CD4-positive, alpha-beta T cell treated with Interleukin-4 for 1 hour (primary cell): ENCODE results near the gene GATA1.
A peak's percentile ranks its signal among the peaks of the same experiment; 100 is the strongest.

Experiments used
- DNase-seq, 2 donors: peaks; one replicate each; pipeline ENCODE4 v3.0.0-alpha.2; 2020 to 2022

The GATA1 gene

DNA sequence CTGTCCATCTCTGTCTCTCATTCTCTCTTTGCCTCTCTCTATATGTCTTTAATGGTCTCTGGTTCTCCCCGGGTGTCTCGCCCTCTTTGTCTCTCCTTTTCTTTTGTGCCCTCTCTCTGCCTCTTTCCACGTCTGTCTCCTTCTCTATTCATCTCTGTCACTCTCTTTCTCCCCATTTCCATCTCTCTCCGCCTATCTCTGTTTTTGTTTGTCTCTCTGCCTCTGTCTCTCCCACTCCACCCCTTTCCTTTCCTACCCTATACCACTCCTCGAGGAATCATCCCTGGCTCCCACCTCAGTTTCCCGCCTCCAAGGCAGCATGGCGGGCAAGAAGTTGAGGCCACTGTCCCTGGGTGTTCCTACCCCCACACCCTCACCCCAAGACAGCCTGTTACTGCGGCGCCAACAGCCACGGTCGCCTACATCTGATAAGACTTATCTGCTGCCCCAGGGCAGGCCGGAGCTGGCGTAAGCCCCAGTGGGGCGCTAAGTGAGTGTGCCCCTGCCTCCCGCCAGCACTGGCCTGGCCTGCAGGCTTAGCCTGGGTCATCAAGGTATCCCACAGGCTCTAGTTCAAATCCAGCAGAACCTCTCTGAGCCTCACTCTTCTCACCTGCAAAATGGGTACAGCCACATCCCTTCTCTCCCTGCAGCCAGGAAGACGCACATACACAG is 713 bp upstream of the GATA1 start:
- no peak for DNase-seq

DNA sequence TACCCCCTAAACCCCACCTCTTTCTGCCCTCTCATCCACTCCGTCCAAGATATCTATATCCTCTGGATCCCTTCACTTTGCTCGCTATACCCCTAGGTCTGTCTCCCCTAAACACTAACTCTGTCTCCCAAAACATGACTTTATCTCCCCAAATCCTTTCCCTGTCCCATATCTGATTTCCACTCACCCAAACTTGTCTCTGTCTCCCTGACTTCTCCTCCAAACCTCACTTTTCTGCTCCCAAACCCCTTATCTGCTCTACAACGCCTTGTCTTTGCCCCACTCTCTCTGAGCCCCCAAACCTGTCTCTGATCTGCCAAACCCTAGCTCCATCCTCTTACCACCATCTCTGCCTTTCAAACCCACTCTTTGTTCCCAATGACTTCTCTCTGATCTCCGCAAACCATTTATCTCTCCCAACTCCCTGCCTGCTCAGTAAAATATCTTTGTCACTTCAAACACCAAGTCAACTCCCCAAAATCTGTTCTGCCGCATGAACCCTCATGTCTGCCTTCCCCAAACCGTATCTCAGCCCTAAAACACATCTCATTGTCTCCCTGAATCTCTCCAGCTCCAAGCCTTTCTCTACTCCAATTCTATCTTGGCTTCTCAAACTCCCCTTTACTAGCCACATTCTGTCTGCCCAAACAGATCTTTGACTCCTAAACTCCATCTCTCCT is 575 bp downstream of the GATA1 start:
- no peak for DNase-seq

DNA sequence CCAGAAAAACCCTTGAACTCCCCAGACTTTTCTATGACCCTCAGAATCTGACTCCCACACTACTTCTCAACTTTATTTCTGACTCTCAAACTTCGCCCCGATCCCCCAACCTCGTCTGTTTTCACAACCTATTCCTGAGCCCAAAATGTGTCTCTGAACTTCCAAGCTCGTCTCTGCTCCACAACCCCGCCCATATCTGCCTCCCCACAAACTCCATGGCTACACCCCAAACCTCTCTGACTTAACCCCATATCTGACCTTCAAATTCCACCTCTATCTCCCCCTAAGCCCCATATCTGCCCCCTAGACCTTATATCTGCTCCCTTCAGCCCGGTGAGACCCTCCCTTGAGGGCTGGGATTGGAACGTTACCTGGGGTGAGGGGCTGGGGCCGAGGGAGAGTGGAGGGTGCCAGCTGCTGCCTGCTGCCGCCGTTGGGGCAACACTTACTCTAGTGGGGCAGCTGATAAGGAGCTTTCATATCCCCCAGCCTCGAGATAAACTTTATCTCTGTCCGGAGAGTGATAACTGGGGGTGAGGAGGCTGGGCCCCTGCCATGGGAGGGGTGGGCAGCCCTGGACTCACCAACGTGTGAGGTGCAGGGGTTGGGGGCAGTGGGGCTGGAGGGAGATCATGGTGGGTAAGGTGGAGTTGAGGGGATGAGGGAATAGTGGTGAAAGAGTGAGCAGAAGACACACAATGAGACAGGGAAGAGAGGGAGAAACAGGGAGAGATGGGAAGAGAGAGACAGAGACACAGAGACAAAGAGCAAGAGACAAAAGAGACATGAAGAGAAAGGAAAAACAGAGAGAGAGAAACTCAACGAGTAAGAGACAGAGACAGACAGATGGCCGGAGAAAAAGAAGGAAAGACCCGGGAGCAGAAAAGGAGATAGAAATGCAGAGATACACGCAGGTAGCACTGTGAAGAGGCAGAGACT is 1.4 kb downstream of the GATA1 start:
- no peak for DNase-seq

DNA sequence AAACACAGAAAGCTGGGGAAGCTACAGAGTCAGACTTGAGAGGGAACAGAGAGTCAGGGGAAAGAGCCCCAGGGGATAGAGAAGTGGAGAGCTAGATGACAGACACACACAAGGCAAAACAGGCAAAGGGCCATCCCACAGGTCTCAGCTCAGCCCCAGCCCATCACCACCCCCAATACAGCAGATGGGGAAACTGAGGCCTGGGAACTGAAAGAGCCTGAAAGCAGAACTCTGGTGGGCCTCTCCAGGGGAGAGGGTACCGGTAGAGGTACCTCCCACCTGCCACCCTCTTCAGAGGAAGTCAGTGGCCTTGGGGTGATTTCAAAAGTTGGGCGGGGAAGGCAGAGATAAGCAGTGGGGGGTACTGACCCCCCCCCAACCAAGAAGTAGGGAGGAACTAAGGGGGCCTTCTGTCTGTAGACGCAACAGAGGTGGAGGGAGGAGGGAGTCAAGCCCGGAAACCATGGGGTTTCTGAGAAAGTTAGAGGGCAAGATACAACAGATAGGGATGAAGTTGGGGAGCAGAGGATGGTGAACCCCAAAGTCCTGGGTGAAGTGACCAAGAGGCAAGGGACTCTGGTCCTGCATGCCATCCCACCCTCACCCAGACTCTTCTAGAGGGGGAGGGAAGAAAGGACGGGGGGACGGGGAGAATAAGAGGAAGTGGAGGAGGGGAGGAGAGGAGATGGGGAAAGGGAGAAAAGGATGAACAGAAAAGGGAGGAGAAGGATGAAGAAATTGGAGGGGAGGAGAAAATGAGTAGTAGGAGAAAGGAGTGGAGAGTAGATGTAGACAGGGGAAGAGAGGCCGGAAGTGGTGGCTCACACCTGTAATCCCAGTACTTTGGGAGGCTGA is 3.2 kb downstream of the GATA1 start:
- DNase-seq, result peak; percentile 9 to 19

DNA sequence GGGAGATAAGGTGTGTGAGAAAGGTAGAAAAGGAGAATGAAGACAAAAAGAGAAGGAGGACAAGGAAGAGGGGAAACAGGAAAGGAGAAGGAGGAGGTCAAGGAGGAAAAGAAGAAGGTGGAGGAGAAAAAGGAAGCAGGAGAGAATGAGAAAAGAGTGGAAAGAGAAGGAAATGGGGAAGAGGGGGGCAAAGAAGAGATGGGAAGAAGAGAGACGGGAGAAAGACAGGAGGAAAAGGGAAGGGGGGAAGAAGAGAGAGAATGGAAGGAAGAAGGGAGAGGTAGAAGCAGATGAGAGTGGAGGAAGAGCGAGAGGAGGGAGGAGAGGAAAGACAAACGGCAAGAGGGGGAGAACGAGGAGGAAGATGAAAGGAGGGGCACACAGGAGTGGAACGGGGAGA is 4.1 kb downstream of the GATA1 start:
- DNase-seq, result no peak

DNA sequence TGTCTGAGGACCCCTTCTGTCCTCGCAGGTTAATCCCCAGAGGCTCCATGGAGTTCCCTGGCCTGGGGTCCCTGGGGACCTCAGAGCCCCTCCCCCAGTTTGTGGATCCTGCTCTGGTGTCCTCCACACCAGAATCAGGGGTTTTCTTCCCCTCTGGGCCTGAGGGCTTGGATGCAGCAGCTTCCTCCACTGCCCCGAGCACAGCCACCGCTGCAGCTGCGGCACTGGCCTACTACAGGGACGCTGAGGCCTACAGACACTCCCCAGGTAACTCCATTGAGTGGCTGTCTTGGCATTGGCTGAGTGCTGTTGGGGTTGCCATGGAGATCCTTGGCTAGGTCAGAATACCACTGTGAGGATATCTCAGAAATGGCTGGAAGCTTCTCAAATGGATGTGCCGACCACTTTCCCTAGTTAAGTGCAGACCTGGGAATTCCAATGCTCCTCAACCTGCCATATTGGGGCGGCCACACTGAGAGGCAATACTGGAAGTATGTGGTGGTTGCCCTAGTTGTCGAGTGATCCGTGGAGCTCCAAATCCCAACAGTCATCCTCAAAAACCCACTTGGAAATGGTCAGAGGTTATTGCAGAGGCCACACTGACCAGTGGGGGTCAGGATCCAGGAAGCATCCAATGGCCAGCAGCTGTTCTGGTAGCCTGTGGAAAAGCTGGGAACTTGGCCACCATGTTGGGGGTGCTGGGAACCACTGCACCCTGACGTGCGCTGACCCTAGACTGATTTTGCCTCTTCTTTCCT is 4.9 kb downstream of the GATA1 start:
- DNase-seq, result no peak

DNA sequence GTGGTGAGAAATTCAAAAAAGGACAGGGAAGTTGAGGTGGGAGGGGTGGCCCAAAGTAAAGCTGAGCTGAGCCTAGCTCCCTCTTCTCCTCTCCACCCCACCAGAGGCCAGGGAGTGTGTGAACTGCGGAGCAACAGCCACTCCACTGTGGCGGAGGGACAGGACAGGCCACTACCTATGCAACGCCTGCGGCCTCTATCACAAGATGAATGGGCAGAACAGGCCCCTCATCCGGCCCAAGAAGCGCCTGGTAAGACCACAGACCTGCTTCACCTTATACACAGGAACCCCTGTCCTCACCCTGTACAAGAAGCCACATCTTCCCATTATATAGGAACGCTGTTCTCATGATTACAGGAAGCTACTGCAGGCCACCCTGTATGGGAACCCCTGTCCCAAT is 5.8 kb downstream of the GATA1 start:
- DNase-seq, result no peak

DNA sequence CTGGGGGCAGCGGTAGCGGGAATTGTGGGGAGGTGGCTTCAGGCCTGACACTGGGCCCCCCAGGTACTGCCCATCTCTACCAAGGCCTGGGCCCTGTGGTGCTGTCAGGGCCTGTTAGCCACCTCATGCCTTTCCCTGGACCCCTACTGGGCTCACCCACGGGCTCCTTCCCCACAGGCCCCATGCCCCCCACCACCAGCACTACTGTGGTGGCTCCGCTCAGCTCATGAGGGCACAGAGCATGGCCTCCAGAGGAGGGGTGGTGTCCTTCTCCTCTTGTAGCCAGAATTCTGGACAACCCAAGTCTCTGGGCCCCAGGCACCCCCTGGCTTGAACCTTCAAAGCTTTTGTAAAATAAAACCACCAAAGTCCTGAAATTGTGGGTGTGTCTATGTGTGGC is 7.5 kb downstream of the GATA1 start:
- no peak for DNase-seq

DNA sequence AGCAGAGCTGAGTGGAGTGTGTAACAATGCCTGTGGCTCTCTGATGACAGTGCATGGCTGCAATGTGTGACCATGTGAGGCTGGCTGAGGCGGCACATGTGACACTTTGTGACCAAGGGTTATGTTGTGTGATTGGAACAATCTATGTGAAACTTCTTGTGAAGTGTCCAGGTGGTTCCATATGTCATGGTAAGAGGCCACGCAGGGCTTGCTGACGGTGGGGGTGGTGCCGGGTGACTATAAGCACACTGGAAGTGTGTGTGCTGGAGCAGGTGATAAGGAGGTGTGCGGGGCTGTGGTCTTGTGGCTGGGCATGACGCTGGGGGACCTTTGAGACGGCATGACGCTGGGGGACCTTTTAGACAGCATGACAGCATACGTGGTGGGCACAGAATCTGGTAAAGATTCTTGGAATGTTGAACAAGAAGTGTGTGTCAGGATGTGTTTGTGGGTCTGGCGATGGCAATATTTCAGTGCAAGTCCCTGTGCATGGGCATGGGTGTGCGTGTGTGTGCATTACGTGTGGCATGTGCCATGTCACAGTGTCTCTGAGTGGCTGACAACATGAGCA is 8.0 kb downstream of the GATA1 start:
- DNase-seq, result no peak

DNA sequence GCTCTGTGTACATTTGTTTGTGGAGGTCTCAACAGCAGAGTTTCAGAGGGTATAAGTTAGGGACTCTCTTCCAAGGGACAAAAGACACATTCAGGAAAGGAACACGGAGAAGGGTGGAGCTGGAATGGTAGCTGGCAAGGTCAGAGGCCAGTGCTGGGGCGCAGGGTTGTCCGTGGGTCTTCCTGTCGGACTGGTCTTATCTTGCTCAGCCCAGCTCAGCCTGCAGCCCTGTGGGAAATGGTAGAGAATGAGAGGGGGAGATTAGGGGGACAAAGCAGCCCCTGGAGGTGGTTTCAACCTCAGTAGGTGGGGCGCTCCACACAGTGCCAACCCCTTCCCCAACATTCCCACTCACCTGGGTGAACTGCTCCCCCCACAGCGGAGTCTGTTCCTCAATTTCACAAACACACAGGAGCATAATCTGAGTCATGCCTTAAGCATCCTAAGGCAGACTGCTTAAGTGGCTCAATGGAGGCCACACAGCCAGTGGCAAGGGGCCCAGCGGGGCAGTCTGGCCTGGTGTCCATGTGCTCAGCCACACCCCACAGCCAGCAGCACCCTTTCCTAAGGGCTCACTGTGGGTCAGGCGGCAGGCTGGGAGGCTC is 8.6 kb downstream of the GATA1 start:
- DNase-seq, result no peak

DNA sequence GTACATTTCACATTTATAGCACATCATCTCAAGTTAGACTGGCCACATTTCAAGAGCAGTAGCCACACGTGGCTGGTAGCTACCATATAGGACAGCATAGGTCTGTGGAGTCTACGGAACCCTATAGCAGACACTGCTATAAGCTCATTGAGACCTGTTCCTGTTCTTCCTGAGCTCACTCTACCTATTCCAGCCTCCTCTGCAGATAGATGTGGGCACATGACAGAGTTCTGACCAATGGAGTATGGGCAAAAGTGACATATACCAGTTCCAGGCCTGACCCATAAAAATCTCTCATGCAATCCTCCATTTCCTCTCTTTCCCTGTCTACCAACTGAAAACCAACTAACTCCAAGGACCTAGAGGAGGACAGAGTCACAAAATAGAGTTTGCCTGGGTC is 11.9 kb downstream of the GATA1 start:
- DNase-seq, result no peak

DNA sequence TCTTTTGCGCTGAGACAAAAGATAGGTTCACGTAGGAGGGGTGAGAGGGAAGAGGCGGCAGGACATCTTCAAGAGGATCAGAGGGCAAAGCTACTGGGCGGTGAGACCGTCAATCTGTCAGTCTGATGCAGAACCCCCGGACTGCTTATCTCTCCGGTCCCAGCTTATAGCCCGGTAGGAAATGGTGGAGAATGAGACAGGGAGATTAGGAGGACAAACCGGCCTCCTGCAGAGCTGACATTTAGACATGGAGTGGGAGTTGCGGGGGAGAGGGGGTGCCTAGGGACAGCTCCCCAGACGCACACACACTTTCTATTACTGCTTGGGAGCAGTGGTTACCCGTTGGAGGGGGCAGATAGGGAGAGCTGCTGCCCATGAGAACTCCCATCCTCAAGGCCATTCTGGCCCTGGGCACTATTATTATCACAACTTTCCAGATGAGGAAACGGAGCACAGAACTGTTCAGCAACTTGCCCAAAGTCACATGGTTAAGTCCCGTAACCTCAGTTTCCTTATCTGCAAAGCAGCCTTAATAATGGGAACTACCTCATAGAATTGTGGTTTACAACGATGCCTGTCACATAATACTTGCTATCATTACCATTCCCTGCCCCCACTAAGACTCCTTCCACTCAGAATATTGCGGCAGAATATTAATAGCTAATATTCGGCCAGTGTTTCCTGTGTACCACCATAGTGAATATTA is 14.3 kb downstream of the GATA1 start:
- no peak for DNase-seq

DNA sequence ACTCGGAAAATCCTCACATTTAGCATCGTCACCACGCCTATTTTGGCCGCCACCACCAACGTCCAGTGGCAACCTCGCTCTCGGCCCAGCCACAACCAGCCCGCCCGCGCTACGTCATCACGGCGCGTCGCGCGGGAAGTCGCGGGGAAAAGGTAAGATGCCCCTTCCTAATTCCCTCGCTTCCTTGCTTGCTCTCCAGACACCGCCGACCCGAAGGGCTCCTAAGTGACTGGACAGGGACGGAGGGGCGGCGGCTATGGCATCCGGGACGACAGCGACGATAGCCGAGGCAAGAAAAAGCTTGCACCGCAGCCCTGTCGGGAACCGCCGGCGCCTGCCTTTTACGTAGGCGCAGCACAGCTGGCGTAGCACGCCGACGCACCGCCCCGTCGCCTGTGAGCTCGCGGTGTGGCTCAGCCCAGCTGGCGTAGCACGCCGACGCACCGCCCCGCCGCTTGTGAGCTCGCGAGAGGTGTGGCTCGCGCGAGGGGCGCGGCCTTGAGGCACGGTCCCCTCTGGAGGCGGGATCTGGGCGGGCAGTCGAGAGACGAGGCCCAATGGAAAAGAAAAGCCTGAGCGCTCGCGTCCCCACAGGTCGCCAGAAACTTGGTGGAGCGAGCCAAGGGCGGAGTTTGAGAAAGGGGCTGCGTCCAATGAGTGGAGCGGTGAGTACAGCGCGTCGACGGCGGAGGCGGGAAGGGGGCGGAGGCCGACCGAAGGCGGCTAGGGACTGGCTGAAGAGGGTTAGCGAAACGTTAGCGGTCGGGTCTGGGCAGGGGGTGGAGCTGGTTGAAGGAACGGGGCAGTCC is 15.1 kb downstream of the GATA1 start, which contains the start of gene HDAC6:
Gene HDAC6 (plus strand): TSS at position 788 of the 809 bp plus-strand sequence. CDS start 626 bp downstream, outside the sequence.
- peak; percentile 98 to 99 for DNase-seq

DNA sequence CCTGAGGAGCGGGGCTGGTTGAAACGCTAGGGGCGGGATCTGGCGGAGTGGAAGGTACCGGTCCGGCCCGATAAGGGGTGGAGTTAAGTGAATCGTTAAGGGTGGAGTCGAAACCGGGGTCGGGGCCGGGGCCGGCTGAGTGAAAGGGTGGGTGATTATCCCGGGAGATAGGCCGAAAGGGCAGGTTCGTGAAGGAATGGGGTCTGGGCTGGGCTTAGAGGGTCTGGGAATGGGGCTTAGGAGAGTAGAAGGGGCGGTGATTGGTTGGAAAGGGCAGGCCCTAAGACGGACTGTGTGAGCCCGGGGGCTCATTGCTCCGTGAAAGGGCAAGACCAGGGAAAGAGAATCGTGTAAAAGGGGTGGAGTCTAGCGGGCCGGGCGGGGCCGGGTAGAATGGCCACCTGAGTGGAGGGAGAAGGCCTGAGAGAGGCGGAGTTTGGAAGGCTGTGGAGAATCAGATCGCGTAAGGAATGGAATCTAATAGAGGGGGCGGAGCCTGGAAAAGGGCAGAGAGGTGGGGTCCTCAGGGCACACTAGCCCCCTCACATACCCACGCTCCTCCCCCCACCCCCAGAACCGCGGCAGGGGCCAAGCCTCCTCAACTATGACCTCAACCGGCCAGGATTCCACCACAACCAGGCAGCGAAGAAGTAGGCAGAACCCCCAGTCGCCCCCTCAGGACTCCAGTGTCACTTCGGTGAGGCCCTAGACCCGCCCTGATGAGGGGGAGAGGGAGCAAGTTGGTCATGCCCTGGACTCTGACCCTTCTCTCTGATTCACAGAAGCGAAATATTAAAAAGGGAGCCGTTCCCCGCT is 15.9 kb downstream of the GATA1 start:
- peak; percentile 72 to 79 for DNase-seq

DNA sequence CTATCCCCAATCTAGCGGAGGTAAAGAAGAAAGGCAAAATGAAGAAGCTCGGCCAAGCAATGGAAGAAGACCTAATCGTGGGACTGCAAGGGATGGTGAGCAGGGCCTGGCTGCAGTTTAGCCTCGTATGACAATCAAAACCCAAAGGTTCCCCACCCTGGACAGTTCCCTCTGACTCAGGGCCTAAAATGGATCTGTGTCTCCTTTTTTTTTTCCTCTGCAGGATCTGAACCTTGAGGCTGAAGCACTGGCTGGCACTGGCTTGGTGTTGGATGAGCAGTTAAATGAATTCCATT is 16.5 kb downstream of the GATA1 start:
- no peak for DNase-seq

DNA sequence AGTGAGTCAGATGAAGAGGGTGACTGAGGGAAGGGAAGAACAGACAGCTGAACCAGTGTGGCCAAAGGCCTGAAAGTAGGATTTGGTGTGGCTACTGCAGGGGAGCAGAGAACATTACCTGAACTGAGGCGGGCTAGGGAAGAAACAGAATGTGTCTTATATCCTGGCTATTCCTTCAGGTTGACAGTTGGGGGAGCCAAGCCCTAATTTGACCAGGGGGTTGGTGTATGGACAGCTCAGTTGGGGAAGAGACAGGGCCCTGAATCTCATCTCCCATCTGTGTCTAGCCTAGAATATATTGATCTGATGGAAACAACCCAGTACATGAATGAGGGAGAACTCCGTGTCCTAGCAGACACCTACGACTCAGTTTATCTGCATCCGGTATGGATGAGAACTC is 19.7 kb downstream of the GATA1 start:
- DNase-seq, result no peak

DNA sequence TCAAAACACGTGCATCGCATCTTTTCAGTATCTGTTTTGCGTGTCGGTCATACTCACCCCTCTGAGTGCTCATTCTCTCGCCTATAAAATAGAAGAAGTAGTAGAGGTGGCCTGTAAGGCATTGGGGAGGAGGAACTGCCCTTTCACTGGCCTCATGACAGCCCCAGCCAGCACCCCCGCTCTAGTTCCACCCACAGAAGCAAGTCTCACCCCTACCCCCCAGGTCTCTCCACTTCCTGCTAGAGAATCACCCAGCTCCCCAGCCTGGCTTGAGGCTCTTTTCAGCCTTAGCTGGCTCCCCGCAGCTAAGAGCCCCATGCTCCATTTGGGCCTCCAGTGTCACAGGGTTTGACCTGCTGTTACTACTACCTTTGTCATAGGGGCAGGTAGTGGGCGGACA is 27.3 kb downstream of the GATA1 start:
- no peak for DNase-seq

DNA sequence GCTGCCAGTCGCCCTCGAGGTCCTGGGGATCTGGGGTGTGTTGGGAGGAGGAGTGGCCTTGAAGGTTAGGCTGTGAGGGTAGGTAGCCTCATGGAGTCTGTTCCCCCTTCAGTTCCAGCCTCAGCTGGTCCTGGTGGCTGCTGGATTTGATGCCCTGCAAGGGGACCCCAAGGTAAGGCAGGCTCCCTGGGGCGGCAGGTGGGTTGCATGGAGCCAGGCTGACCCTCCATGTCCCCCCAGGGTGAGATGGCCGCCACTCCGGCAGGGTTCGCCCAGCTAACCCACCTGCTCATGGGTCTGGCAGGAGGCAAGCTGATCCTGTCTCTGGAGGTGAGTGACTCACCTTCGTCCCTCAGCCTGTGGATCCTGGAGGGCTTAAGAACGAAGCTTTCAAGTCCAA is 28.3 kb downstream of the GATA1 start:
- DNase-seq, result no peak

DNA sequence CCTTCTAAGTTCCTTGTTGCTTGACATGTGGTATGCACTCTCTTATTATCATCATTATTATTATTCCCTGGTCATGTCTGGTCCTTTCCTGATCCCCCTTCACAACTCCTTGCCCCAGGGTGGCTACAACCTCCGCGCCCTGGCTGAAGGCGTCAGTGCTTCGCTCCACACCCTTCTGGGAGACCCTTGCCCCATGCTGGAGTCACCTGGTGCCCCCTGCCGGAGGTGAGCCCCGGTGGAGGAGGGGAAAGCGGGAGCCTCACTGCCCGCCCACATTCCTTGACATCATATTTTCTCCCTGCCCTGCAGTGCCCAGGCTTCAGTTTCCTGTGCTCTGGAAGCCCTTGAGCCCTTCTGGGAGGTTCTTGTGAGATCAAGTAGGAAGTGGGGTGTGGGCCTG is 28.9 kb downstream of the GATA1 start:
- DNase-seq, result no peak
